Muscle layer of duodenum (tissue), 2 donors: ENCODE data around the gene TBC1D16.

Experiments used
- H3K27ac ChIP-seq: one replicate; pipeline ENCODE4 v1.7.0; 2013; ENCODE audit warnings: mild to moderate bottlenecking, low read length
- H3K27me3 ChIP-seq: one replicate; pipeline ENCODE4 v1.7.0; 2013; ENCODE audit warnings: low read depth, mild to moderate bottlenecking, control low read depth, low read length
- H3K36me3 ChIP-seq, 2 donors: one replicate each; pipeline ENCODE4 v1.7.0; 2013; ENCODE audit warnings: low read length in 2 of 2, control low read depth in 1 of 2, mild to moderate bottlenecking in 1 of 2; ENCODE audit not compliant: insufficient read depth in 2 of 2, control insufficient read depth in 1 of 2
- H3K4me1 ChIP-seq, 2 donors: one replicate each; pipeline ENCODE4 v1.7.0; 2013; ENCODE audit warnings: low read length in 2 of 2, mild to moderate bottlenecking in 2 of 2, control low read depth in 1 of 2, moderate library complexity in 1 of 2; ENCODE audit not compliant: insufficient read depth in 2 of 2, control insufficient read depth in 1 of 2
- H3K4me3 ChIP-seq, 2 donors: one replicate each; pipeline ENCODE4 v1.7.0; 2013; ENCODE audit warnings: low read length in 2 of 2, low read depth in 1 of 2, mild to moderate bottlenecking in 1 of 2
- H3K9me3 ChIP-seq, 2 donors: one replicate each; pipeline ENCODE4 v1.7.0; 2013; ENCODE audit warnings: low read length in 2 of 2, control low read depth in 1 of 2, mild to moderate bottlenecking in 1 of 2; ENCODE audit not compliant: control insufficient read depth in 1 of 2
- donor health status: healthy.

The TBC1D16 gene

GRCh38 chr17:80033840-80034239, 1.8 kb downstream of the TBC1D16 start:
- Histone ChIP-seq H3K4me1 (peaks cover 0 to 3% of the 10 kb centered on the region in 2 donors), H3K27ac (no peak overlapping the region), H3K36me3 (peaks cover 0 to 3% of the 10 kb centered on the region in 2 donors), H3K27me3 (no peaks in the 10 kb centered on the region), H3K4me3 (no peak overlapping the region), H3K9me3 (no peaks in the 10 kb centered on the region)

DNA sequence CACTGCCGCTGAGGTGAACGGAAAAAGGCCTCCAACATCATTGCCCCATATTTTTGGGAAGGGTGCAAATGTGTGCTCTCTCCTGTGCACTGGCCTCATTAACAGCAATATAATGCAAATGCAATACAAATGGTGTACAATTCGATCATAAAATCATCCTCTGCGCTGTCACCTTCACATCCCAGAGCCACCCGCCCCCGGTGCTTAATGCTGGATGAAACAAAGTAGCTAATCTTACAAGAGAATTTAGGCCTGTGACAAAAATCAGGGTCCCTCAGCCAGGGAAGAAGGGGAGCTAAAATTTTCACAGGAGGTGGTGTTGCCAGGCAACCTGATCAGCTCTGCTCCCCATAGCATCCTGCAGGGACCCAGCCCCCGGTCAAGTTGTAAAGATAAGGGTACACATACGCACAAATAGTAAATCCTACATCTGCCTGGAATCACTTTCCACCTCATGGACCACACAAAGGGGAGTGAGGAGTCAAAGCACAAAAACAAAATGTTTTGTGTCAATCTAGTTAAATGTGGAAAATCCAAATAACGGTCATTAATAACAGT, 3.0 kb downstream of the TBC1D16 start:
- no peaks in the 10 kb centered on the region for H3K27me3 ChIP-seq
- peaks cover 0 to 4% of the 10 kb centered on the region in 2 donors for H3K36me3 ChIP-seq
- H3K4me3 ChIP-seq: no peak overlapping the region
- H3K4me1 ChIP-seq: peaks cover 0 to 3% of the 10 kb centered on the region in 2 donors
- H3K27ac ChIP-seq: no peak overlapping the region
- H3K9me3 ChIP-seq: no peaks in the 10 kb centered on the region

- H3K4me1 ChIP-seq: peaks cover 0 to 1% of the 10 kb centered on the region in 2 donors
- no peak overlapping the region for H3K27ac ChIP-seq
- no peak overlapping the region for H3K4me3 ChIP-seq
- no peaks in the 10 kb centered on the region for H3K27me3 ChIP-seq
- no peaks in the 10 kb centered on the region for H3K9me3 ChIP-seq
- H3K36me3 ChIP-seq: peaks cover 0 to 4% of the 10 kb centered on the region in 2 donors
Observed at GRCh38 chr17:80031691-80032430, 3.8 kb downstream of the TBC1D16 start.

- Histone ChIP-seq H3K36me3 (peaks cover 0 to 4% of the 10 kb centered on the region in 2 donors), H3K9me3 (no peaks in the 10 kb centered on the region), H3K27me3 (no peaks in the 10 kb centered on the region), H3K27ac (no peak overlapping the region), H3K4me3 (no peak overlapping the region), H3K4me1 (no peaks in the 10 kb centered on the region)
Observed at GRCh38 chr17:80030730-80031410, 4.8 kb downstream of the TBC1D16 start.

DNA sequence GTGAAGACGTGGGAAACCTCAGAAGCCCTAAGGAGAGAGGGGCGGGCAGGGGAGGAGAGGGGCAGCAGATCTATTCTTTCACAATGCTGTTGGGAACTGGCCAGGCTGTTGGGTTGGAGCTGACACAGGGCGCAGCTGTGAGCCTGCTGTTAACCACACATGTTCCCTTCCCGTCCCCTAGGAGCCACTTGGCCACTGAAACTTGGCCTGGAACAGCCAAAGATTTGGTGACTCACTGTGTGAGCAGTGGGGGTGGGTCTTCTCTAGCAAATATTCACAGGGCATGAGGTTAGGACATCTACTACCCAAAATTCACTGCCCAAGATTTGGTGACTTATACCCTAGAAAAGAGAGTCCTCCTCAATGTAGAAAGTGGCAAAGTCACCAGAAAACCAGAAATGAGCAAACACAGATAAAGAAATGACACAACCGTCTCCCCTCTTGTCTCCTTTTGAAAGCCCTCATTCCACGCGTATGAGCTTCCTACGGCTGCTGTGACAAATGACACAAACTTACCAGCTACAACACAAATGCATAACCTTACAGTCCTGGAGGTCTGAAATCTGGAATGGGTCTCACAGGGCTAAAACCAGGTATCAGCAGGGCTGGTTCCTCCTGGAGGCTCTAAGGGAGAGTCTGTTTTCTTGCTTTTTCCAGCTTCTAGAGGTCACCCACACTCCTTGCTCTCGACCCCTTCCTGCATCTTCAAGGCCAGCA, 6.3 kb downstream of the TBC1D16 start:
- H3K9me3 ChIP-seq: no peaks in the 10 kb centered on the region
- peaks cover 0 to 3% of the 10 kb centered on the region in 2 donors for H3K4me1 ChIP-seq
- H3K27ac ChIP-seq: no peak overlapping the region
- no peaks in the 10 kb centered on the region for H3K27me3 ChIP-seq
- H3K4me3 ChIP-seq: no peak overlapping the region
- H3K36me3 ChIP-seq: peaks cover 0 to 4% of the 10 kb centered on the region in 2 donors

- Histone ChIP-seq H3K27ac (no peak overlapping the region), H3K36me3 (peaks cover 0 to 4% of the 10 kb centered on the region in 2 donors), H3K27me3 (no peaks in the 10 kb centered on the region), H3K4me1 (peaks cover 0 to 3% of the 10 kb centered on the region in 2 donors), H3K4me3 (no peak overlapping the region), H3K9me3 (no peaks in the 10 kb centered on the region)
Observed at GRCh38 chr17:80028030-80028429, 7.6 kb downstream of the TBC1D16 start.

GRCh38 chr17:80027043-80027435, 8.6 kb downstream of the TBC1D16 start:
- no peak overlapping the region for H3K4me3 ChIP-seq
- H3K4me1 ChIP-seq: peaks cover 0 to 3% of the 10 kb centered on the region in 2 donors
- H3K36me3 ChIP-seq: peaks cover 0 to 4% of the 10 kb centered on the region in 2 donors
- H3K27ac ChIP-seq: no peak overlapping the region
- H3K27me3 ChIP-seq: no peaks in the 10 kb centered on the region
- H3K9me3 ChIP-seq: no peaks in the 10 kb centered on the region

DNA sequence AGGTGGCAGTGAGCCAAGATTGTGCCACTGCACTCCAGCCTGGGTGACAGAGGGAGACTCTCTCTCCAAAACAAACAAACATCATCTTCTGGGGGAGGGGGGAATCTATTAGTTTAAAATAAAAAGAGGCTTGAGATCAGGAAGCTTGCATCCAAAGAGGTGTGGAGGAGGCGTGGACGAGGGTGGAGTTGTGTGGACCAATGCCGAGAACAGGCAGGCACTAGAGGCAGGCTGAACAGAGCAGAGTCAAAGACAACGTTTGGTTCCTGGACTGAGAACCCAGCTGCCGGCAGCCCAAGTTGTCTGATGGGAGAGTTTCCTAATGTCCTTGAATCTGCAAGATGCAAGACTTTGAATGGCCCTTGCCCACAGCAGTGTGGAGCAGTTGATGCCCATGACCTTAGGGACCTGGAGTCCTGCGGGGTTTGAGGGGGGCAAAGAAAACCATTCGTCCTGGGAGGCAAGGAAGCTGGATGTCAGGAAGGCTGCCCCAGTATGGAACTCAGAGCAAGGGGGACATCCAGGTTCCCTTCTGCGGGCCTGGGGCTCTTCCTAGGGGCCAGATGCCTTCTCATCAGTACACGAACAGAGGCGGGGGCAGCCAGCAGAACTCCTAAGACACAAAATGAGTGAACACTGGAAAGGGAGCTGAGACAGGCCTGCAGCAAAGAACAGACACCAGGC, 9.2 kb downstream of the TBC1D16 start:
- peaks cover 0 to 4% of the 10 kb centered on the region in 2 donors for H3K36me3 ChIP-seq
- H3K27ac ChIP-seq: no peak overlapping the region
- H3K4me1 ChIP-seq: peaks cover 0 to 3% of the 10 kb centered on the region in 2 donors
- no peaks in the 10 kb centered on the region for H3K27me3 ChIP-seq
- no peaks in the 10 kb centered on the region for H3K9me3 ChIP-seq
- no peak overlapping the region for H3K4me3 ChIP-seq

DNA sequence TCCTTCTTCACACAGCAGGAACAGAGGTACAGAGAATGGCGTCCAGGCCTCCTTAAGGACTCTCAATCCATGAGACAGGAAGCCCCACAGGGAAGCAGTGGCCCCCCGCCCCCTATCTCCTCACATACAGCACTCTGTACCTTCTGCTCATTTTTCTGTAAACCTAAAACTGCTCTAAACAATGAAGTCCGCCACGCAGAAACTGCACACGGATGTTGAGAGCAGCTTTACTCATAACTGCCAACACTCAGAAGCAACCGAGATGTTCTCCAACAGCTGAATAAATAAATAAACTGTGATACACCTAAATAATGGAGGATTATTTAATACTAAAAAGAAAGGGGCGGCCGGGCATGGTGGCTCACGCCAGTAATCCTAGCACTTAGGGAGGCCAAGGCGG, 9.9 kb downstream of the TBC1D16 start:
- Histone ChIP-seq H3K4me1 (peaks cover 0 to 3% of the 10 kb centered on the region in 2 donors), H3K27me3 (no peaks in the 10 kb centered on the region), H3K36me3 (peaks cover 0 to 4% of the 10 kb centered on the region in 2 donors), H3K27ac (no peak overlapping the region), H3K4me3 (no peak overlapping the region), H3K9me3 (no peaks in the 10 kb centered on the region)

DNA sequence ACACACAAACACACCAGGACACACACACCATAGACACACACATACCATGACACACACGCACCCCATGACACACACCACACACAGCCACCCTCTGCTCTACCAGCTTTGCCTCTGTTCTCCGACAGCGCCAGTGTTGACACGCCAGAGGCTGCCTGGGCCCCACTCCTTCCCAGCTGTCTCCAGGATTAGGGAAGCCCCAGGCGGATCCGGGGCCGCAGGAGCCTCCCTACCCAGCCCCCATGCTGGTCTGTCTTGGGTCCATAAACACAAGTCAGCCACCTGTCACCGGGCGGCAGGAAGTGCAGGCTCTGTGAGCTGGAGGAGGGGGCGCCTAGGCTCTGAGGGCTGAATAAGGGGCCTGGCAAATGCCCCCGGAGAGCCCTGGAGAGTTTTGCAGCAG, 10.5 kb downstream of the TBC1D16 start:
- Histone ChIP-seq H3K4me1 (peaks cover 0 to 3% of the 10 kb centered on the region in 2 donors), H3K27ac (no peak overlapping the region)

More for the DNA sequence above, 10.5 kb downstream of the TBC1D16 start:
- Histone ChIP-seq H3K36me3 (peaks cover 0 to 4% of the 10 kb centered on the region in 2 donors), H3K4me3 (no peak overlapping the region), H3K9me3 (no peaks in the 10 kb centered on the region), H3K27me3 (no peaks in the 10 kb centered on the region)
